Activated T-helper 1 cell treated with anti-CD3 and anti-CD28 coated beads, Interleukin-12 subunit alpha, Interleukin-12 subunit beta, Interleukin-2, Interleukin-4 antibody, amounts not matched to agents 30 ng/mL and 10 ng/mL and 1 ng/mL, durations not matched to agents 14 hours and 24 hours and 36 hours (primary cell): ENCODE results near the gene CDH1. TPM values are rescaled to one million over a fixed set of nuclear protein-coding genes. Genes with fewer than 3 reads are reported as not detected.
"Not testable (repeated sequence)": the region's sequence is repeated elsewhere in the genome, so short reads cannot be mapped to it uniquely, and the experiment has no call there.

ENCODE experiments used
- DNase-seq: peaks from one replicate; pipeline ENCODE4 v3.0.0; 2021; ENCODE audit warnings: low spot score
- H3K27ac Mint-ChIP-seq: one replicate; pipeline ENCODE4 v1.8.0; 2021; ENCODE audit warnings: mild to moderate bottlenecking, mixed read lengths
- H3K27me3 Mint-ChIP-seq: one replicate; pipeline ENCODE4 v1.8.0; 2022; ENCODE audit warnings: mild to moderate bottlenecking, moderate library complexity, mixed read lengths; ENCODE audit not compliant: insufficient read depth
- H3K36me3 Mint-ChIP-seq: one replicate; pipeline ENCODE4 v1.8.0; 2021; ENCODE audit warnings: low read depth, mixed read lengths
- H3K4me1 Mint-ChIP-seq: one replicate; pipeline ENCODE4 v1.8.0; 2021; ENCODE audit warnings: low read depth, mixed read lengths
- H3K4me3 Mint-ChIP-seq: one replicate; pipeline ENCODE4 v1.8.0; 2021; ENCODE audit warnings: mild to moderate bottlenecking, moderate library complexity, mixed read lengths
- H3K9me3 Mint-ChIP-seq: one replicate; pipeline ENCODE4 v1.8.0; 2021; ENCODE audit warnings: mixed read lengths
- intact Hi-C: fragments of 100-400 bp; cut with micrococcal nuclease; formaldehyde crosslinking; loops from one replicate; pipeline ENCODE4 v1.15.1; 2024
- total RNA-seq: library from RNA; stranded (reverse); gene quantifications from 2 replicates; pipeline ENCODE4 v1.2.3, GENCODE V29; 2022

CDH1 gene
- total RNA-seq, 1 donor from 2014 or later, result 2.2 TPM

DNA sequence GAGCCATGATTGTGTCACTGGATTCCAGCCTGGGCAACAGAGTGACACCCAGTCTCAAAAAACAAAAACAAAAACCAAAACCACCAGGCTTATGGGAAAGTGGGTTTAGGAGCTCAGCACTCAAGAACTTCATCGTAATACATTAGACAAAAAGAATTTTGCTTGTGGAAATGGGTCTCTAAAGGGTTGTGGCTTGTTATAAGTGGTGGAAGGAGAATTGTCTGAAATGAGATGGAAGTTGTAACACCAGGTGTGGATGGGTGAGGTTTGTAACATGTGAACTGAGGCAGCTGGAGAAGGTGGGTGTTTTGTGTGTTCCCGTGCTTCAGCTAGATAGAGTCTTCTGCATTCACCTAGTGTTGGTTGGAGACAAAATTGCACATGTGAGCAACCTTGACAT lies 35.8 kb downstream of the CDH1 start:
- H3K4me3 Mint-ChIP-seq, result no peak overlapping the region
- H3K27me3 Mint-ChIP-seq, result peaks cover 23% of the 10 kb centered on the region
- intact Hi-C loops, result no loop called here
- DNase-seq, result no peak
- peaks cover 13% of the 10 kb centered on the region for H3K4me1 Mint-ChIP-seq
- no peaks in the 10 kb centered on the region for H3K36me3 Mint-ChIP-seq
- no peak overlapping the region for H3K27ac Mint-ChIP-seq
- no peaks in the 10 kb centered on the region for H3K9me3 Mint-ChIP-seq

DNA sequence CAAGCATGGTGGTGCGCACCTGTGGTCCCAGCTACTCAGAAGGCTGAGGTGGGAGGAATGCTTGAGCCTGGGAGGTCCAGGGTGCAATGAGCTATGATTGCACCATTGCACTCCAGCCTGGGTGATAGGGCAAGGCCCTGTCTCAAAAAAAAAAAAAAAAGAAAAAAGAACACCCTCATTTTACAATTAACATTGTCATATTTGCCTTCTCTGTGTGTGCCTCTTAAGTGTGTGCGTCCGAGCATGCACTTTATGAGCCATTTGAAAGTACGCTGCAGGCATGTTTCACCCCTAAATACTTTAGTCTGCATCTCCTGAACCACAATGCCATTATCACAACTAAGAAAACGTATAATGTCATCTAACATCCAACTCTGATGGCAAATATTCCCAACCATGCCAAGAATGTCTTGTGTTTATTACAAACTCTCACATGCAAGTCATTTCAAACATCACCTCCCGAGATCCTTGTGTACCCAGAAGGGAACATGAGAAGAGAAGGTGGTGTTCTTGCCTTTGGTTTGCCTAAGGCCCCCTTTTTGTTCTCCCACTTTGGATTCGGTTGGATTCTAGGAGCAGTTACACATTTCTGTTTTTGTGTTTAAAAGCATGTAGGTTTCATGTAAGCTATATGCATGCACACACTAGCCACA lies 38.0 kb downstream of the CDH1 start:
- no peaks in the 10 kb centered on the region for H3K36me3 Mint-ChIP-seq
- H3K4me3 Mint-ChIP-seq, result no peak overlapping the region
- no peak overlapping the region for H3K27ac Mint-ChIP-seq
- intact Hi-C loops, result no loop called here
- peaks cover 29% of the 10 kb centered on the region for H3K27me3 Mint-ChIP-seq
- no peaks in the 10 kb centered on the region for H3K9me3 Mint-ChIP-seq
- no peak for DNase-seq
- peaks cover 8% of the 10 kb centered on the region for H3K4me1 Mint-ChIP-seq

DNA sequence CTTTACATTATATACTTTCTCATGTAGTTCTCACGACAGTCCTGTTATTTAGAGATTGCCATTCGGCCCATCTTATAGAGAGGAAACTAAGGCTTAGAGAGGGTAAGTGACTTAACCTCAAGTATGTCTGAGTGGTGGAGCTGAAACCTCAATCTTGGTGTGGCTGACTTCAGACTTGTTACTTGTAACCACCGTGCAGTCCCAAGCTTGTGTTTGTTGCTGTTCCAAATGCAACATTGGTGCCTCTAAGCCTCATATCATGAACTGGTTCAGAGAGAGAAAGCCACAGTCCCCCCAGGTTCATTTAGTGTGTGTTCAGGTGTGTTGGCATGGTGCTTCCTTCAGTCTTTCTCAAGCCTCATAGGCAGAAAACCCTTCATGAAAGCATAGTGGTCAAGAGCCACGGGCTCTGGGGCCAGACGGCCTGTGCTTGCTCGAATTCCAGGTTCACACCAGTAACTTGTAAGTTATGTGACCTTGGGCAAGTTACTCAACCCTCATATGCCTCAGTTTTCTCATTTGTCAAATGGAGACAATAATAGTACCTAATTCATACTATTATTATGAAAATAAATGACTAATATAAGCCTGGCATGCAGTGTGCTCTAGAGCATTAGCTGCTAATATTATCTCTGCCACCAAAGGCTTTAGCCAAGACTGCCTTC lies 39.9 kb downstream of the CDH1 start:
- no peak overlapping the region for H3K4me3 Mint-ChIP-seq
- no peaks in the 10 kb centered on the region for H3K36me3 Mint-ChIP-seq
- intact Hi-C loops, result loop anchor here (2.0 kb wide), 1 partner anchor 20 kb away; no protein-coding TSS in a partner anchor
- no peaks in the 10 kb centered on the region for H3K9me3 Mint-ChIP-seq
- peaks cover 33% of the 10 kb centered on the region for H3K27me3 Mint-ChIP-seq
- no peak overlapping the region for H3K27ac Mint-ChIP-seq
- peaks cover 8% of the 10 kb centered on the region for H3K4me1 Mint-ChIP-seq
- DNase-seq, result peak; percentile 42

DNA sequence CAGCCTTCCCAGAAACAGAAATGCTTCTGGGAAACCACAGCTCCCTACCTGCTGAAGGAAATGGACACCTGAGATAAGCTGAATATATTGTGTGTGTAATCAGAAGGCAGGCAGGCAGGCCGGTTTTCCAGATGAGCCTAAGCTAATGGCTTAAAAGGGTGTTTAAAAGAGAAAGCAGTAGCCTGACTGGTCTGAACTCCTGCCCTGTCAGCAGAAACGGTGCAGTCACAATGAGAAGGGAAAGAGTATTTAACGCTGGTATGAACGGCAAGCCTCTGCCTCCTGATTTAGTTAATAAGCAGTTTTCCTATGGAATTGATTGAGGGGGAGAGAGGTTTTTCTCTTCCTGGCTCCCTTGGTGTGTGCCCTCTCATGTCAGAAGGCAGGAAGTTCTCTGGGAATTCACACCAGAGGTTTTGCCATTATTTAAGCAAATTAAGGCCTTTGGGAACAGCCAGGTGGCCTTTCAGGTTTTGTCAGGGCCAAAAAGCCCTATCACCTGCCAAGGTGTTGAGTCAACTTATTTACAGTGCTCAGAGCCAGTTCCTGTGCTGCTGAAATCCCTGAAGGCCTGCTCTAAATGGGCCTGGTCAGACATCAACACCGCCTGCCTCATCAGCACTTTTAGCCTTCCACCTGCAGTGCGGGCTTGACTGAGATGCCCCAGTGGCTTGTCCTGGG lies 41.6 kb downstream of the CDH1 start:
- no peak for DNase-seq
- intact Hi-C loops, result no loop called here
- Mint-ChIP-seq H3K27me3 (peaks cover 27% of the 10 kb centered on the region), H3K27ac (no peak overlapping the region), H3K36me3 (no peaks in the 10 kb centered on the region), H3K4me1 (peaks cover 14% of the 10 kb centered on the region), H3K9me3 (no peaks in the 10 kb centered on the region), H3K4me3 (no peak overlapping the region)

DNA sequence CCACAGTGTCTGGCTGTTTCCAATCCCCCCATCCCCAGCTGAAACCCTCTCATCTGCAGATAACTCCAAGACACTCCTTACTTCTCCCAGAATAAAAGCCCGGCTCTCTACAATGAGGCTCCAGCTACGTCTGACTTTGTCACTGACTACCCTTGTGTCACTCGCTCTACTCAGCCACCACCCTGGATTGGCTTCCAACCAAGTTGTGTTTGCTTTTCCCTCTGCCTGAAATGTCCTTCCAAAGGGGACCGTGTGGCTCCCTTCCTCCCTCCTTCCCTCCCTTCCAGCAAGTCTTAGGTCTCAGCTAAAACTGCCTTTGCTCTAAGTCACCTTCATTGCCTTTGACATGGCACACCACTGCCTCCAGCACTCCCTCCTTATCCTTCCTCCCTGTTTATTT lies 42.8 kb downstream of the CDH1 start:
- no peaks in the 10 kb centered on the region for H3K36me3 Mint-ChIP-seq
- H3K4me1 Mint-ChIP-seq, result peaks cover 14% of the 10 kb centered on the region
- H3K27me3 Mint-ChIP-seq, result peaks cover 26% of the 10 kb centered on the region
- no peaks in the 10 kb centered on the region for H3K9me3 Mint-ChIP-seq
- no peak for DNase-seq
- intact Hi-C loops, result no loop called here
- no peak overlapping the region for H3K4me3 Mint-ChIP-seq
- no peak overlapping the region for H3K27ac Mint-ChIP-seq

DNA sequence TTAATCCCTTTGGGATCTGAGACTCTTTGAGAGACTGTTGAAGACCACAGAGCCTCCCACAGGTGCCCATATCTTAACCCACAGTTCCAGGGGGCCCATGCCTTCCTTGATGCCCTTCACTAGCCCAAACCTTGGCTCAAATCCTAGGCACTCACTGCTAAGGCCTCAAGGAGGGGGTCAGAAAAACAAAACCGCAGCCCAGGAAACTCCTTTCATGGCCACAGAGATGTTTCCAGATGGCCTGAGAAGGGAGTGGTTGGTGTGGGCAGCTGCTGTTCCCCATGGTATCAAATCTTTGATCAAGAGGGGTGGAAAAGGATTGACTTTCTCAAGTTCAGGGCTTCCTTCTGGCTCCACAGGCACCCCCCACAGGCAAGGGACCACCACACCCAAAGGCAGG lies 44.7 kb downstream of the CDH1 start:
- Mint-ChIP-seq H3K27me3 (peaks cover 16% of the 10 kb centered on the region), H3K4me3 (no peak overlapping the region), H3K4me1 (peaks cover 10% of the 10 kb centered on the region), H3K36me3 (no peaks in the 10 kb centered on the region), H3K27ac (no peak overlapping the region), H3K9me3 (no peaks in the 10 kb centered on the region)
- intact Hi-C loops, result no loop called here
- no peak for DNase-seq

DNA sequence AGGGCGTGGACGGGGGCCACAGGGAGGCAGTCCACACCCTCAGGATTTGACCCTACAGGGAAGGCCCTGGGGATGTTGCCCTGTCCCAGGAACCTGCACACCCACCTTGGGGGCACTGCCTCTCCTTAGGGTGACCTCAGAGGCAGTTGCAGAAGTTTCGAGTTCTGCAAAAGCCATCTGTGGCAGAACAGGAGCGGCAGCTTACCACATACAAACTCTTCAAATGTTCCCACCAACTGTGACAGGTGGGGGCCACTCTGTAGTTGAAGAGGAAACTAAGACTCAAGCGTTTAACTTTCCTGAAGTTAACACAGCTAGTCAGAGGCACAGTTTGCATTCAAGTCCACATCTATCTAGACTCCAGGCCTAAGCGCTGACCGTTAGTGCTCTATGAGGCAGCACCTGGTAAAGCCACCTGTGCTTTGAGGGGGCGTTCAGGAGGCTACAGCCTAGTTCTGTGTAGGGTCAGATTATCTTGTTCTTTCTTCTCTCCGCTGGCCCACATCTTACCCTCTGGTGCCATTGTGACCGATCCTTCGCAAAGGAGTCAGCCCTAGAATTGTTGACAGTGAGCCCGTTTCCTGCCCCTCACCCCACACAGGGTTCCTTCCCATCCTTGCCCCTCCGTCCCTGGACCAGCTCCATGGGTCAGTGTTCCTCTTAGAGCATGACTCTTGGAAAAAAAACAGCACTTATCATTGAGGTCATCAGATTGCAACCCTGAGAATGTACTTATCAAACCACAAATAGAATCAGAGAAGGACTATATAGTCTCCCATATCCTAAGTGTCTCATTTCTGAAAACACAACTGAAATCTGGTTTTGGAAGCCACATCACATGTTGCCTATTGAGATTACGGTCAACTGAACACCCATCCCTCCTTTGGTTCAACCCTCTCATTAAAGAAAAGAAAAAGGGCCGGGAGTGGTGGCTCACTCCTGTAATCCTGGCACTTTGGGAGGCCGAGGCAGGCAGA lies 45.4 kb downstream of the CDH1 start:
- Mint-ChIP-seq H3K4me3 (no peak overlapping the region), H3K27me3 (peaks cover 16% of the 10 kb centered on the region), H3K27ac (no peak overlapping the region)

DNA sequence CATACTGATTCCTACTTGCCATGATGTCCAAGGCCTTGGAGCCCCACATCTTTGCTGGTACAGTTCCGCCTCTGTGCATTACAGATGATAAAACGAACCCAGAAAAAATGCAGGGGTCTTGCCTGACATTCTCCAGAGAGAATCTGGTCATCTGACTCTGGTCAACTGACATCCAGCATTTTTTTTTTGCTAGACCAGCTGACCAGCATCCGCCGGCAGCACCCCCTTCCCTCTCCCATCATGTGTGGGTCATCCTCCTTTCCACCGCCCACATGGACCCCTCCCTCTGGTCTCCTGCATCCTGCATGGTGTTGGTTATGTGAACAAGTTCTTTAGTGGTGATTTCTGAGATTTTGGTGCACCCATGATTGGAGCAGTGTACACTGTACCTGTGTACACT lies 47.1 kb downstream of the CDH1 start:
- Mint-ChIP-seq H3K36me3 (no peaks in the 10 kb centered on the region), H3K27me3 (peaks cover 13% of the 10 kb centered on the region), H3K27ac (no peak overlapping the region), H3K9me3 (no peaks in the 10 kb centered on the region), H3K4me1 (peaks cover 6% of the 10 kb centered on the region), H3K4me3 (no peak overlapping the region)
- no peak for DNase-seq
- intact Hi-C loops, result no loop called here

More for the DNA sequence above, 45.4 kb downstream of the CDH1 start:
- H3K9me3 Mint-ChIP-seq, result no peaks in the 10 kb centered on the region
- peaks cover 6% of the 10 kb centered on the region for H3K4me1 Mint-ChIP-seq
- intact Hi-C loops, result no loop called here
- H3K36me3 Mint-ChIP-seq, result no peaks in the 10 kb centered on the region
- DNase-seq, result no peak

DNA sequence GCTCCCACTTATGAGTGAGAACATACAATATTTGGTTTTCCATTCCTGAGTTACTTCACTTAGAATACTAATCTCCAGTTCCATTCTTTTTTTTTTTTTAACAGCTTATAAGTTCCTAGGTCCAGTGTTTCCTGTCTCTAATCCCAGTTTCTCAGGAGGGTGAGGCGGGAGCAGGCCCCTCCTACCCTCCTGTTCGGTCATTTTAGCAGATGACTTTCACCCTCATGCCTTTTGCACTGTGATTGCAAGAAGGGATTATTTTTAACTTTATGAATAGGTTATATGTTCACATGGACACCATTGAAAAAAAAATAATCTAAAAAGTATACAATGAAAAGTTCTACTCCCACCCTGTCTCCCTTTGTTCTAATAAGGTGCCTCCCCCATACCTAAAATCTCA lies 47.6 kb downstream of the CDH1 start:
- Mint-ChIP-seq H3K4me3 (no peak overlapping the region), H3K4me1 (peaks cover 6% of the 10 kb centered on the region), H3K27me3 (peaks cover 8% of the 10 kb centered on the region), H3K27ac (no peak overlapping the region), H3K9me3 (no peaks in the 10 kb centered on the region), H3K36me3 (no peaks in the 10 kb centered on the region)
- intact Hi-C loops, result no loop called here
- no peak for DNase-seq

DNA sequence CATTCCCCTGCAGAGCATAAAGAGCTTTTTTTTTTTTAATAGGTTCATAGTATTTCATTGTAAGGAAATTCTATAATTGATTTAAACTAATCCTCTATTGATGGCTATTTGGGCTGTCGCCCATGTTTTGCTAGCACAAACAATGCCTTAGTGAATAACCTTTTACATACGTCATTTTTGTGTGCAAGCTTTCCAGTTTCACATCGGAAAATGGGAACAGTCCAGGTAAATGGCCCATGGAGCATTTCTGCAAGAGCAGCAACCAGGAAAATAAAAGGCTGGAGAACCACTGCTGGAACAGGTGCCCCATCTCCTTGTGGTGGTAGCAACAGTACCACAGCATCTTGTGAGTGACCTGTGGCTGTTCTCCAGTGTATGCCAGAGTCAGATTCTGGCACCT lies 48.6 kb downstream of the CDH1 start:
- Mint-ChIP-seq H3K36me3 (no peaks in the 10 kb centered on the region), H3K9me3 (no peaks in the 10 kb centered on the region), H3K4me3 (no peak overlapping the region), H3K27ac (no peak overlapping the region), H3K4me1 (peaks cover 6% of the 10 kb centered on the region), H3K27me3 (peaks cover 7% of the 10 kb centered on the region)
- intact Hi-C loops, result no loop called here
- no peak for DNase-seq

DNA sequence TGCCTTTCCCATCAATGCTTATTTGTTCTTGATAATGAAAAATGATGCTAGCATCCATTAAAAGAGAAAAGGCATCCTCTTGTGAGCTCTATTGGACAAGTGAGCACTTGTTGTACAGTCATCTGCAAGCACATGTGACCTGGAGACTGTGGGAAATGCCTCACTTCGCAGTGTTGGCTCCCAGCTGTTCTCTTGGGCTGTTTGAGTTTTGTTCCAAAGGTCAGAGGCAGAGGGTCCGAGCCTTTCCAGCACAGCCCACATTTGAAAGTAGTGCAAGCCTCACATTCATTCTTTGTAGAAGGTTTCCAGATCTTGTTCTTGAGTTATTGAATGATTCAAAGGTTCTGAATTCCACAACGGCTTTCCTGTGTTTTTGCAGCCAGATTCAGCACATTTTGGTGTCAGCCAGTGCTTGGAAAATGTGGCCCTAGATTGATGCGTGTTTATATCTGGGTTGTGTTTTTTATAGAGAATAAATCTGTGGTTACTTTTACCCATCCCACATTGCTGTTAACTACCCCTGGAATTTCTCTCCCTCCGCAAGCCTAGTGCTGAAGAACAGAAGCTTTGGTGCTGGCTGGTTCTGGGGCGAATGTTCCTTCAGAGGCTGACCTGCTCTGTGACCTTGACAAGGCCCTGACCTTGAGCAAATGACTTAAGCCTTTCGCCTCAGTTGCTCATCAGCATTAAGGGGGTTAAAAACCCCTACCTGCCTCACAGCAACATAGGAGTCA lies 49.8 kb downstream of the CDH1 start:
- Mint-ChIP-seq H3K4me3 (no peak overlapping the region), H3K27ac (no peak overlapping the region), H3K36me3 (no peaks in the 10 kb centered on the region), H3K9me3 (no peaks in the 10 kb centered on the region), H3K27me3 (peaks cover 4% of the 10 kb centered on the region), H3K4me1 (peaks cover 6% of the 10 kb centered on the region)
- DNase-seq, result no peak
- intact Hi-C loops, result no loop called here

DNA sequence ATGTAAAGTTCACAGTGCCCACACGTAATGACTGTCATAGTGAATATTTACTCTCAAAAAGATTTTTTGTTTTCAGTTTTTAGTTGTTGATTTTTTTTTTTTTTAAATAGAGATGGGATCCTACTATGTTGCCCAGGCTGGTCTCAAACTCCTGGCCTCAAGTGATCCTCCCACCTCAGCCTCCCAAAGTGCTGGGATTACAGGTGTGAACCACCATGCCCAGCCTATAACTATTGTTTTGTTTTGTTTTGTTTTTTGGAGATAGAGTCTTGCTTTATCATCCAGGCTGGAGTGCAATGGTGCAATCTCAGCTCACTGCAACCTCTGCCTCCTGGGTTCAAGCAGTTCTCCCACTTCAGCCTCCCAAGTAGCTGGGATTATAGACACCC lies 50.3 kb downstream of the CDH1 start:
- H3K27me3 Mint-ChIP-seq, intact Hi-C loops: not testable (repeated sequence)

More for the DNA sequence above, 50.3 kb downstream of the CDH1 start:
- not testable (repeated sequence) for DNase-seq, H3K9me3 Mint-ChIP-seq, H3K4me3 Mint-ChIP-seq, H3K4me1 Mint-ChIP-seq, H3K27ac Mint-ChIP-seq, H3K36me3 Mint-ChIP-seq
